ENCODE results near the gene GJD2.

The GJD2 gene

DNA sequence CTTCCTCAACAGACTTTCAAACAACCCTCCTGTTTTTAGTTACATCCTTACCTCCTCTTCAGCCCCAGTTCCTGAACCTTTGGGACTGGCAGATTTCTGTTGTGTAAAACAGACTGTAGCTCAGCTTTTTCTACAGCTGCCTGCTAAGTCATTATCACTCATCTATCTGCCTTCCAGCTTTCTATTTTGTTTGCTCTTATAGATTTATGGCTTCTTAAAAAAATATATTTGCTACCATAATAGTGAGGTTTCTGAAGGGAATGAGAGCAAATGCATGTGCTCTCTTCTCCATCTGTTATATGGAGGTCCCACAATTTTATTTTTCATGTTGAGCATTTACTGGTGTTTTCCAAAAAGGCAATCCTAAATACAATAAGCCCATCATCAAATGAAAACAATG lies 18.2 kb upstream of the GJD2 start:
- DNase-seq (ENCODE audit: low spot score), result no peak

- DNase-seq (ENCODE audit: low spot score), result no peak
These were observed 17.5 kb upstream of the GJD2 start for GRCh38 chr15:34772312-34772711.

DNA sequence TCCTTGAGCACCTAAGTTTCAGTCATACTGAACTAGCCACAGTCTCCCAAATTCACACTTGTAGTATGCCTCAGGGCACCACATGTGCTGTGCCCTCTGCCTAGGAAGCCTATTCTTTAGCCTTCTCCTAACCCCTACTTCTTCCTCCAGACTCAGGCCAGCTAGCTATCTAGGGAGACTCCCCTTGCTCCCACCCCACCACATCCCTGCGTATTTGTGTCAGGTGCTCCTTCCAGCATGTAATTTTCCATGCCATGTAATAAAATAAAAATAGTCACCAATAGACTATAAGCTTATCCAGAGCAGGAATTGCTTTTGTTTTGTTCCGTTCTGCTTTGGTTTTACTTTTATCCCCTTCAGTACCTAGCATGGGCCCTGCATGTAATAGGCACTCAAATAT lies 14.9 kb upstream of the GJD2 start:
- DNase-seq (ENCODE audit: low spot score), result no peak

DNA sequence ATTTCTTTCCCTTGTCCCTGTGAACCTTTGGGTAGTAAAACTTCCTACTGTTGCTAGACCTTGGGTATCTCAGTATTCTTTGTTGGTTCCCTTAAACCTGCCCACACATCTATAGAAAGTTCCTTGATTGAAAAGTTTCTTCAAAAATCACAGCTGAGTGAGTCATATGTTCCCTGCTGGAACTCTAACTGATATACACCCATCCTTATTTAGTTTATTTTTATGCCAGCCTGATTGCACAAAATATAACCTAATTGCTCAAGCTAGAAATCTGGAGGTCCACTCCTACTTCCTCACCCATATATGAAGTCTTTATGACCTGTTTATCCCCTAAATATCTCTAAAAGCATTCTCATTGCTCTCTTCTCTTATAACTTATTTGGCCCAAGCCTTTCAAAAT lies 13.7 kb upstream of the GJD2 start:
- no peak for DNase-seq (ENCODE audit: low spot score)

DNA sequence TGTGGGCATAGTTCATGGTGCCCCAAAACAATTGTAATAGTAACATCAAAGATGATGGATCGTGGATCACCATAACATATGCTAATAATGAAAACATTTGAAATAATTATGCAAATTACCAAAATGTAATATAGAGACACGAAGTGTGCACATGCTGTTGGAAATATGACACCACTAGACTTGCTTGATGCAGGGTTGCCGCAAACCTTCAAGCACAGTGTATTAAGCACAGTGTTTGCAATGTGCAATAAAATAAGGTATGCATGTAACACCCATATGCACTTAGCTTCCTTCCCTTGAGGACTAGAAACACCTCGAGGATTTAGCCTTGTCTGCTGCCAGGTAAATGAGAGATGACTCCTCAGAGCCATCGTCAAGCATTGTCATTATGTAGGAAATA lies 10.9 kb upstream of the GJD2 start:
- no peak for DNase-seq (ENCODE audit: low spot score)

DNA sequence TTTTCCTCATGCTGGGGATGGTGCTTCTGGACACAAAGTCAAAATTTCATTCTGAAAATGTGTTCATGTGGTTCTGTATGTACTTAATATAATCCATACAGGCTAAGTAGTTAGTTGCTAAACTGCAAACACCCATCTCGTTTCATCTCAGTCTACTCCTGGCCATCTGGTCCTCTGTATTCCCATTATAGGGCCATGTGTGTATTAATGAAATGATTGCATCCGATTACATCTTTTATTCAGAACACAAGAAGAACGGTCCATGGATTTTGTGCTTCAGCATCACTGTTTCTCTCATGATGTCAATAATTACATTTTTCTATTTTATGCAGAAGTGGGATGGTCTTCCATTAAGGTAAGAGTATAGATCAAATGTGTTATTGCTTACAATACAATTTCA lies 6.1 kb upstream of the GJD2 start:
- DNase-seq (ENCODE audit: low spot score), result no peak

DNA sequence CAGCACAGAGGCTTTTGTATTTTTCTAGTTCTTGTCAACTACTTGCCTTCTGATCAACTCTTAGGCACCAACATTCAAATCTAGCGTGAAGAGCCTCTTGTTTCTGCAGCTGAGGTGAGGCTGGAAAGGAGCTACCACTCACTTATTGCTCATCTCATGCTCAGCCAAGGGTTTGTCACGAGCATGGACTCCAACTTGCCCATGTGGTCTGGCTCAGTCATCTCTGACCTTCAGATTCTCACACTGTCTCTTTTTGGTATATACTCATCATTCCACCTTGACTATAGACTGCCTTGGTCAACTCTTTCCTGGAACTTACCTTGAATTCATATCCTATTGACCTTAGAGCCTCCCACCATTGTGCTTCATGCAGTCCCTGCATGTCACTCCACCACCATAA lies 5.2 kb upstream of the GJD2 start:
- DNase-seq (ENCODE audit: low spot score), result no peak

DNA sequence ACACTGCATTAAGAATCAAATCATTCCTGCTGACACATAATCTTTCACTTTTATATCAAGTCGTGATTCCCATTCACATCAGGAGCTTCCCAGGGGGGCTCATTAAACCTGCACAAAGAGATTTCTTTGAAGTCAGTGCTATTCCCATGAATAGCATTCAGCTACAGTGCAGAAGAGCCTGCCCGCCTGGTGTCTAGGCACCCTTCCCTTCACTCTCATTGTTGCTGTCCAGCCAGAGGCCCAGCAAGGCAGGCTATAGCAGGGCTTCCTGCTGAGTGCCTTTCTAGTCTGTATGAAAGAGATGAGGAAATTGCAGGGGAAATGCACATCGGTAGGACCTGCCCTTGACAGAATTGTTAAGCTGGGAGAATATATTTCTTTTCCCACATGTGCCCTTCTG lies 4.5 kb upstream of the GJD2 start:
- no peak for DNase-seq (ENCODE audit: low spot score)

- no peak for DNase-seq (ENCODE audit: low spot score)
These were observed 2.5 kb upstream of the GJD2 start for GRCh38 chr15:34757262-34757661.

GRCh38 chr15:34755419-34755773 lies 598 bp upstream of the GJD2 start:
- DNase-seq (ENCODE audit: low spot score), result no peak

DNA sequence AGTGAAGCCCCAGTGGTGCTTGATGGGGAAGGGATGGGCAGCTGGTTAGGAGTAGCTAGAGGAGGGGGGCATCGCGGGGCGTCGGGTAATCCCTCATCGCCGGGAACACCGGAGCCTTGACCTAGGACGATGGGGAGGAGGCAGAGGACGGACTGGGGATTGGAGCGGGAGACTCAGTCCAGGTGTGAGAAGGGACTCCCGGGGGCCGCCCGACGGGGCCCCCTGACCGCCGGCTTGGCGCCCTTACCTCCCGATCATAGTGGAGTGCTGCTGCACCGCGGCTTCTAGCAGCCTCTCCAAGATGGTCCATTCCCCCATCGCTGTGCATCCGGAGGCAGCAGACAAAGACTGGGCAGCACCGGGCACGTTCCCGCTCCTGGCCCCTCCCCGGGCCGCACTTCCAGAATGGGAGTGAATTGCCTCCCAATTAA lies 612 bp downstream of the GJD2 start:
- no peak for DNase-seq (ENCODE audit: low spot score)

- DNase-seq (ENCODE audit: low spot score), result peak; percentile 83
These were observed 1.4 kb downstream of the GJD2 start for GRCh38 chr15:34753236-34753894.

DNA sequence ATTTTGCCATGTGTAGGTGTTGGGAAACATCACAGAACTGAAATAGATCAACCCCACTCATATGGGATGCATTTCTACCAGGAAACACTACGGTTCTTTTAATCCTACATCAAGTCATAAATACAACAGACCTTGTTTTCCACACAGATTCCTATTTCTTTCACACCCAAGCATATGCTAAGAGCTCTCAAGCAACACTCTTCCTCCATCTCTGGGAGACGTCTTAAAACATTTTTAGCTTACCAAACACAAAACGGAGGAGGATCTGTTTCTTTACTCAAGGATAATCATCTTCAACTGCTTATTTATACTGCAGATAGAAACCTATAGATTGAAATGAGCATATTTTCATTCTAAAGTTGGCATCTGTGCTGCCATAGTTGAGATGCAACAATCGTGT lies 5.1 kb downstream of the GJD2 start:
- DNase-seq (ENCODE audit: low spot score), result no peak

DNA sequence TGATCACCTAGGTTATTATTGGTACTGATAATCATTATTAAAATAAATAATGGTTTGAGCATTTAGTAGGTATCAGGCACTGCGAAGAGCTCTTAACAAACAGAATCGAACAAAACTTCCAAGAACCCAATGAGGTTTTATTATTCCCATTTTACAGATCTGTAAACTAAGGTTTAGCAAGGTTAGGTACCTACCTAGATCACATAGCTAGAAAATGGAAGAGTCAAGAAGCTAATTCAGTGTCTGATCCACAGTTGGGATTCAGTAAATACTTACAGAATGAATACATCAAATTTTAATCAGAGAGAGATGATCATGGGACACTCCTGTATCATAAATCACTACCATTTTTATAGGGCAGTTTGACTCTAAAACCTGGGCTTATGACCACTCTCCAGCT lies 15.5 kb downstream of the GJD2 start:
- no peak for DNase-seq (ENCODE audit: low spot score)

GRCh38 chr15:34738002-34738401 lies 16.8 kb downstream of the GJD2 start:
- DNase-seq (ENCODE audit: low spot score), result no peak

GRCh38 chr15:34737477-34737876 lies 17.3 kb downstream of the GJD2 start:
- peak; percentile 79 for DNase-seq (ENCODE audit: low spot score)

DNA sequence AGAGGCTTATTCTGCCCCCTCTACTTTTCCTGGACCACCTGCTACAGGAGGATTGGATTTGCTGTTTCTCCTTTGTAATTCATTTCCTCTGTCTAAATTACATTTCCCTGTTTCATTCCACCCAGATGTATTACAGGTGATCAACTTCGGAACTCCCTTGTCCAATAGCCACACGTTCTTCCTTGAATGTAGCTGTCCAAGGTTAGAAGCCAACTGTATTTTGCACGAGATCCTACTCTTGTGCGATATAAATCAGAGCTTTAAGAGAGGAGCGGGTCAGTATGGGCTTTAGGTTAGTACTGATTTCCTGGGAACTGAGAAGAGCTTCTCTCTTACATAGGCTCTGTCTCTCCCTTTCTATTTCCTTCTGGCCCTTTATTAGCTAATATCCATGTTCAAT lies 20.5 kb downstream of the GJD2 start:
- no peak for DNase-seq (ENCODE audit: low spot score)

DNA sequence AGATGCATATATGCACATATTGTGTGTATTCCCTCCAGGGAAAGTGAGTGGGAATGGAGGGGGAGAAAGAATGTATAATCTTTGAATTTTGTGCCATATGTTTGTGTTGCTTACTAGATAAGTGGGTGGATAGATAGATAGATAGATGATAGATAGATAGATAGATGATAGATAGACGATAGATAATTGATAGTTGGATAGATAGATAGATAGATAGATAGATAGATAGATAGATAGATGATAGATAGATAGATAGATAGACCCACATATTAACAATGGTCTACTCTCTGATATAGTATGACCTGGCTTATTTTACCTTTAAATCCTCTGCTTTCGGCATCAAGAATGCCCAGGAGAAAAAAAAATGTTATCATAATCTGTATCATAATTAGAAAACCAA lies 21.2 kb downstream of the GJD2 start:
- DNase-seq (ENCODE audit: low spot score), result no peak

DNA sequence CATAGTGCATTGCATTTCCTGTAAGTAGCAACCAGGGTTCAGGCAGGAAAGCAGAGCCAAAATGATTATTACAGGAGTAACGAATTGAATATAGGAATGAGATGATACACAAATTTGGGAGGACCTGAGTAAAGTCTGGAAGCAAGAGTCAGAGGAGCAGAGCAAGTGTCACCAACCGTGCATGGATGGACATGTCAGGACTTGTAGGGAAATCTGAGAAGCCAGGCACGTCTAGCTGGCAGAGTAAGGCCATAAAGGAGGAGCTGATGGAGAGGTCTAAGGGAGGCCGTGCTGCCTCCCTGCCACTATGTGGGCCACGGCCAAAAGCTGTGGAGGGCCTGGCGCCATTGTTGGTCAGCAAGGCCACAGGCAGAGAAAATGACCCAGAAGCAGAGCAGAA lies 22.4 kb downstream of the GJD2 start:
- DNase-seq (ENCODE audit: low spot score), result no peak

DNA sequence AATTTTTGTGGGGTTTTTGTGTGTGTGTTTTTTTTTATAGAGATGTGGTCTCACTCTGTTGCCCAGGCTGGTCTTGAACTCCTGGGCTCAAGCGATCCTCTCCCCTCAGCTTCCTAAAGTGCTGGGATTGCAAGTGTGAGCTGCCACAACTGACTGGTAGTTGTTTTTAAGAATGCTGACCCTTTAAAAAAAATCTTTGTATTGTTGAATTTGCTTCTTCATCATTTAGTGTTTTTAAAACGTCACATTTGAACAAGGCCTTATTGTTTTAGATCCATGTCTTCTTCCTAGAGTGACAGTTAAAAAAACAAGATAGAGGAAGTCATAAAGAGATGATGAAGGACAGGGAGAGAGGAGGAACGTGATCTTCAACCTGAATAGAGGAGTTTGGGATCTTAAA lies 24.1 kb downstream of the GJD2 start:
- DNase-seq (ENCODE audit: low spot score), result no peak

- no peak for DNase-seq (ENCODE audit: low spot score)
These were observed 24.9 kb downstream of the GJD2 start for GRCh38 chr15:34729886-34730285.

DNA sequence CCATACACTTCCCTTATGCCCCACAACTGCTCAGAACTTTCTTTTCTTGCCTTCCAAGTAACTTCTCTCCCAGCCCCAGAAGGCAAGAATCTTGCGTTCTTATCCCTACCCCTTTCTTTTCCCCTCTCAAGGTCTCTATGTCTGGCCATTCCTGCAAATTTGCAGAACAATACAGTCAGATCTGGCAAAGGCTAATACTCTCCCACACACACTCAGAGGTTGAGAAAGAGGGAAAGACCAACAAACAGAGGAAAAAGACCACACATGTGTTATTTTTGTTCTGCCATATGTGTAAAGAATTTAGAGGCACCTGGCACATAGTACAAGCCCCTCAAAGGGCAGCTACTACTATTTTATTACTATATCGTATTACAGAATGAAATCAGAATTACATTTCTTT lies 25.7 kb downstream of the GJD2 start:
- DNase-seq (ENCODE audit: low spot score), result no peak

DNA sequence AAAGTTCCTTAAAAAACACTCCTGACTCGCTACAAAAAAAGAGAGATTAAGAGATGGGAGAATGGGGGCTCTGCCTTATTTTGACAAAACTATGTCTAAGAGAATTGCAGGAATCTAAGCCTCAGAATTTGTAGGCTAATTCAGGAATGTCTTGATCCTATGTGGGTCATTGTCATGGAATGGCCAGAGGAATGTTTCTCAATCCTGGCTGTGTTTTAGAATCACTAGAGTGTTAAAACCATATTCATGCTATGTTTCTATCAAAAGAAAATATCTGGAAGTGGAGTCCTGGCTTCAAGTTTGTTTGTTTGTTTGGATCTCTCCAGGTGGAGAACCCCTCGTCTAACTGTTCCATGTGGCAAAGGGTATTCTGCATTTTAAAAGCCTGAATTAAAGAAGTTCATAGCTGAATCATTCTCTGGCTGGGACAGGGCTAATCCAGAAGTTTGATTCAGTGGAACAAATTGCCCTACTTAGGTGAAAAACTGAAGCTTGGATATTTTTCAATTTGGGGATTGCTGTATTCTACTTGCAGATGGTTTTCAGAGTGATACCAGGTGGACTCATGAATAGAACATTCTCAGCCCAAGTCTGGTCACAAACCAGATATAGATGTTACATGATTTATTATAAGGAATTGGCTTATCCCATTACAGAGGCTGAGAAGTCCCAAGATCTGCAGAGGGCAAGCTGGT lies 28.2 kb downstream of the GJD2 start:
- peak; percentile 64 for DNase-seq (ENCODE audit: low spot score)

- DNase-seq (ENCODE audit: low spot score), result peak; percentile 46
These were observed 29.2 kb downstream of the GJD2 start for GRCh38 chr15:34725556-34725955.
